ENCODE measurements around the gene COL6A2.

GRCh38 chr21:46156678-46157077, 58.8 kb downstream of the COL6A2 start:
- TF ChIP-seq CTCF (IDR thresholded peaks at IDR 0.05) (no peak), POLR2A (IDR thresholded peaks at IDR 0.05) (no peak)

Data from prostate gland (tissue), 2 donors.